Endothelial cell of umbilical vein (primary cell): ENCODE data around the gene CYP46A1. TPM values are rescaled to one million over a fixed set of nuclear protein-coding genes. Genes with fewer than 3 reads are reported as not detected.

Experiments
- BruUV-seq: library from RNA; stranded (reverse); fragments of 400-500 nt; replicated peaks from 2 replicates; lab custom pipeline; 2021; lab: Mats Ljungman, UMichigan
- CTCF ChIA-PET: fragments of 300-600, 350-600 bp; sonication (Branson Sonifier 250); formaldehyde crosslinking; loops from one replicate; lab custom pipeline; 2021; ENCODE audit warnings: antibody characterized with exemption, inconsistent platforms; lab: Charles Lee
- POLR2A ChIA-PET: fragments of 300-600, 350-600 bp; sonication (Branson Sonifier 250); formaldehyde crosslinking; loops from one replicate; lab custom pipeline; 2021; ENCODE audit warnings: antibody characterized with exemption, inconsistent platforms; lab: Charles Lee
- DNase-seq: peaks from one replicate; pipeline ENCODE4 v3.0.0-alpha.2; 2011; ENCODE audit warnings: low read depth, low spot score
- FAIRE-seq: peaks from 2 replicates; lab custom pipeline; 2011; peaks lifted over from hg19 to GRCh38; lab: Jason Lieb, UNC
- H2AFZ ChIP-seq: 2 replicates; pipeline ENCODE4 v1.6.0; 2012; ENCODE audit warnings: low read depth, low read length, control low read depth, inconsistent platforms
- H3K27ac ChIP-seq: 2 replicates; pipeline ENCODE4 v1.5.1; 2011; ENCODE audit warnings: low read depth, mild to moderate bottlenecking, control low read depth, low read length, moderate library complexity; ENCODE audit not compliant: insufficient read depth
- H3K27me3 ChIP-seq, 2 experiments: 2 replicates each; pipeline versions ENCODE4 v1.6.0 to v1.6.1; 2011; ENCODE audit warnings: low read length in 2 of 2, mixed read lengths in 1 of 2; ENCODE audit not compliant: control insufficient read depth in 2 of 2, insufficient read depth in 2 of 2
- H3K36me3 ChIP-seq, 2 experiments: 2 replicates in 1 of 2; 3 replicates in 1 of 2; pipeline ENCODE4 v1.5.1; 2011; ENCODE audit warnings: low read length in 2 of 2, mild to moderate bottlenecking in 1 of 2, moderate library complexity in 1 of 2; ENCODE audit not compliant: control insufficient read depth in 2 of 2, insufficient read depth in 2 of 2; ENCODE audit errors: extremely low read depth in 1 of 2
- H3K4me1 ChIP-seq: 3 replicates; pipeline ENCODE4 v1.5.1; 2011; ENCODE audit warnings: mild to moderate bottlenecking, low read length; ENCODE audit not compliant: control insufficient read depth, insufficient read depth; ENCODE audit errors: extremely low read depth
- H3K4me2 ChIP-seq: 2 replicates; pipeline ENCODE4 v1.6.1; 2011; ENCODE audit warnings: low read length, control low read depth, mixed read lengths; ENCODE audit not compliant: insufficient read depth
- H3K4me3 ChIP-seq, 3 experiments: fragments of 200-600 bp in 1 of 3; sonication (generic), shearing (Covaris generic) in 1 of 3; replicated peaks in 1 of 3; 2 replicates each; pipeline ENCODE4 v1.5.1; 2011 to 2016; ENCODE audit warnings: control low read depth in 3 of 3, low read length in 3 of 3, mild to moderate bottlenecking in 2 of 3, inconsistent platforms in 1 of 3, low read depth in 1 of 3, moderate library complexity in 1 of 3; ENCODE audit not compliant: insufficient read depth in 1 of 3
- H3K79me2 ChIP-seq: 2 replicates; pipeline ENCODE4 v1.6.0; 2012; ENCODE audit warnings: low read length, inconsistent platforms; ENCODE audit not compliant: control insufficient read depth, insufficient read depth
- H3K9ac ChIP-seq: replicated peaks from 2 replicates; pipeline ENCODE3; 2011; ENCODE audit warnings: low read length, control low read depth; ENCODE audit not compliant: insufficient read depth; ENCODE audit errors: extremely low read depth
- H3K9me1 ChIP-seq: replicated peaks from 3 replicates; pipeline ENCODE4 v1.6.0; 2011; ENCODE audit warnings: mild to moderate bottlenecking, low read length; ENCODE audit not compliant: control insufficient read depth, insufficient read depth; ENCODE audit errors: extremely low read depth
- H3K9me3 ChIP-seq: replicated peaks from 2 replicates; pipeline ENCODE4 v1.5.1; 2012; ENCODE audit warnings: low read length, inconsistent platforms; ENCODE audit not compliant: control insufficient read depth, insufficient read depth
- H4K20me1 ChIP-seq: replicated peaks from 2 replicates; pipeline ENCODE3; 2011; ENCODE audit warnings: mild to moderate bottlenecking, low read length; ENCODE audit not compliant: control insufficient read depth, insufficient read depth; ENCODE audit errors: extremely low read depth
- EZH2 ChIP-seq: IDR thresholded peaks from 2 replicates; pipeline ENCODE4 v1.6.1; 2012; ENCODE audit warnings: borderline replicate concordance, low read depth, mild to moderate bottlenecking, moderate library complexity, low read length, inconsistent platforms; ENCODE audit not compliant: severe bottlenecking
- FOS ChIP-seq: IDR thresholded peaks from 2 replicates; pipeline ENCODE4 v1.6.1; 2011; ENCODE audit warnings: mild to moderate bottlenecking, low read length, moderate library complexity, borderline replicate concordance; ENCODE audit not compliant: insufficient read depth
- GATA2 ChIP-seq: IDR thresholded peaks from 2 replicates; pipeline ENCODE4 v1.7.0; 2011; ENCODE audit warnings: low read depth, mild to moderate bottlenecking, moderate library complexity, mixed read lengths, low read length; ENCODE audit not compliant: insufficient read length, insufficient read depth
- JUN ChIP-seq: IDR thresholded peaks from 2 replicates; pipeline ENCODE4 v1.6.1; 2011; ENCODE audit warnings: borderline replicate concordance, low read depth; ENCODE audit not compliant: insufficient read length, insufficient read depth
- MYC ChIP-seq: IDR thresholded peaks from one replicate; pipeline ENCODE4 v1.6.1; 2011; ENCODE audit warnings: mild to moderate bottlenecking, low read depth, low read length
- POLR2A ChIP-seq: IDR thresholded peaks from 2 replicates; pipeline ENCODE4 v1.6.1; 2012; ENCODE audit warnings: low read depth, mild to moderate bottlenecking, control low read depth, low read length
- POLR2AphosphoS5 ChIP-seq: IDR thresholded peaks from 2 replicates; pipeline ENCODE4 v1.6.1; 2012; ENCODE audit warnings: low read depth, mild to moderate bottlenecking, control low read depth, low read length, moderate library complexity; ENCODE audit not compliant: insufficient read depth
- dilution Hi-C: fragments of 300-500 bp; cut with MboI; formaldehyde crosslinking; loops from one replicate; pipeline ENCODE4 v1.15.0; 2019; ENCODE audit warnings: low sequenced_read_pairs; ENCODE audit not compliant: extremely low pct_ligation_motif_present
- intact Hi-C: fragments of 100-400 bp; cut with micrococcal nuclease; formaldehyde crosslinking; loops from one replicate; pipeline ENCODE4 v1.10.0; 2022
- polyA plus RNA-seq, 4 experiments: library from polyadenylated mRNA; depleted of rRNA in 3 of 4; stranded (reverse) in 3 of 4; unstranded in 1 of 4; fragments of >200 nt; gene quantifications; 2 replicates each; pipeline versions ENCODE4 v1.2.1 to v1.2.3, GENCODE V29; 2011 to 2012; ENCODE audit warnings: missing spikeins in 1 of 4
- total RNA-seq: library from RNA; stranded (reverse); gene quantifications from 2 replicates; pipeline ENCODE4 v1.2.3, GENCODE V29; 2021
- TF ChIP-seq, protein P1 (sequence below), 2 donors: IDR thresholded peaks; 1 replicate in 1 of 2; 2 replicates in 1 of 2; pipeline ENCODE4 v1.5.1; 2011; ENCODE audit warnings: low read length in 2 of 2, mild to moderate bottlenecking in 2 of 2, moderate library complexity in 2 of 2, control low read depth in 1 of 2, inconsistent platforms in 1 of 2, low read depth in 1 of 2; ENCODE audit not compliant: insufficient read depth in 1 of 2; ENCODE audit errors: extremely low read depth in 1 of 2
- TF ChIP-seq, protein P2 (sequence below): IDR thresholded peaks from 2 replicates; pipeline ENCODE4 v1.6.1; 2011; ENCODE audit not compliant: insufficient read depth, insufficient read length

Gene CYP46A1
- total and polyA plus RNA-seq, 2 donors (not counting 3 experiments of a cell fraction or from before 2014, with no cell fraction given), result 0.03 to 0.24 TPM

DNA sequence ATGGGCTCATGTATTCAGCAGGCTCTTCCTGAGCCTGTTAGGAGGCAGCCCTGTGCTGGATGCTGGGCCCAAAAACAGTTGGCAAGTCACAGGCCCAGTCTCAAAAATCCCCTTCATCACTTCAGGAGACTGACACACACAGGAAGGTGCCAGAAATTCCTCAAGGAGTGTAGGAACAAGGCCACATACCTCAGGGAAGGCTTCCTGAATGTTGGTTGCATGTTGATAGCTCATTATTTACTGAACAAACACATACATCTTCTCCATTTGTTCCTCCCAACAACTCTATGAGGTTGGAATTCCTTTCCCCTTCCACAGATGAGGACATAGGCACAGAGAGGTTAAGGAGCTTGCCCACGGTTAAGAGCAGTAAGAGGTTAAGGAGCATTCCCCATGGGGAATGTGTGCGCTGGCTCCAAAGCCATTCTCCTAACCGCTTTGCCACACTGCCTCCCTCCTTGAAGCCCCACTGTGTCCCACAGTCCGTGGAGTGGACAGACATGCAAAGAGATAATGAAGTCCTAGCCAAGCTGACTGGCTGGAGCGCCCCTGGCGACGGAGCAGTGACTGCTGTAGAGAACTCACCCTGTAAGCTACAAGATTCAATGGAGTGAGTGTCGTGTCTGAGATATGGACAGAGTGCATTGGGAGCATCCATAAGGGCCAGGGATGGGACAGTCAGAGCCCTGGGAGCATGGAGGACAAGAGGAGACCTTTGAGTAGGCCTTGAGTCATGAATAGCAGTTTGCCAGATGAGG is 35.9 kb upstream of the CYP46A1 start:
- TF ChIP-seq FOS (no peak), EZH2 (no peak), MYC (no peak), POLR2AphosphoS5 (no peak)
- BruUV-seq, result no TSS peak
- H3K79me2 ChIP-seq, result no peaks in the 10 kb centered on the region
- H3K9me3 ChIP-seq, result no peaks in the 10 kb centered on the region
- DNase-seq, result no peak
- H3K27ac ChIP-seq, result no peak overlapping the region
- no peak for FAIRE-seq
- no peak overlapping the region for H3K9ac ChIP-seq
- H3K9me1 ChIP-seq, result no peaks in the 10 kb centered on the region
- POLR2A ChIA-PET, result no interaction called here
- H4K20me1 ChIP-seq, result no peaks in the 10 kb centered on the region
- H3K4me2 ChIP-seq, result no peak overlapping the region
- no peaks in the 10 kb centered on the region for H3K27me3 ChIP-seq
- no peak overlapping the region for H3K4me3 ChIP-seq
- intact Hi-C loops (no loop called here), dilution Hi-C loops (no loop called here)
- H3K36me3 ChIP-seq, result no peaks in the 10 kb centered on the region
- H2AFZ ChIP-seq, result no peak overlapping the region
- CTCF ChIA-PET, result interaction anchor here (1.9 kb wide), 1 partner anchor 9 kb away, joined by 3 read pairs; no protein-coding TSS in a partner anchor
- no peaks in the 10 kb centered on the region for H3K4me1 ChIP-seq

DNA sequence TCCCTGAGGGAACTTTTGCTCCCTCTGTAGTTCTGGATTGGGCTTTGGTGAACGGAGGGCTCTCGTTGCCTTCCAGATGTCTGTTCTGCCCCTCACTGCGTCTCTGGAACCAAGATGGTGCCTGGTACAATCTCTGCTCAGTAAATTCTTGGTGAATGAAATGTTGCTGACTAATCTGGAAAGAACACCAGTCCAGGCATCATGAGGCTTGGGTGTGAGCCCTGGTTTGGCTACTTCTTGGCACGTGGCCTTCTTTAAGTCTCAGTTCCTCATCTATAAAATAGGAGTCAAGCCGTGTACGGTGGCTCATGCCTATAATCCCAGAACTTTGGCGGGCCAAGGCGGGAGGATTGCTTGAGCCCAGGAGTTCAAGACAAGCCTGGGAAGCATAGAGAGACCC is 34.9 kb upstream of the CYP46A1 start:
- FAIRE-seq (no peak), DNase-seq (no peak)
- intact Hi-C loops, result no loop called here
- dilution Hi-C loops, result no loop called here
- Histone ChIP-seq H3K79me2 (no peaks in the 10 kb centered on the region), H3K9me3 (no peaks in the 10 kb centered on the region), H3K4me1 (no peaks in the 10 kb centered on the region), H3K27ac (no peak overlapping the region), H3K4me2 (no peak overlapping the region), H3K36me3 (no peaks in the 10 kb centered on the region), H3K4me3 (no peak overlapping the region), H2AFZ (no peak overlapping the region), H3K9me1 (no peaks in the 10 kb centered on the region), H4K20me1 (no peaks in the 10 kb centered on the region), H3K27me3 (no peaks in the 10 kb centered on the region), H3K9ac (no peak overlapping the region)
- CTCF ChIA-PET, result no interaction called here
- no TSS peak for BruUV-seq
- no peak for TF ChIP-seq POLR2AphosphoS5
- TF ChIP-seq EZH2, result no peak
- TF ChIP-seq GATA2, result no peak
- TF ChIP-seq JUN, result no peak
- TF ChIP-seq, protein P1, sequence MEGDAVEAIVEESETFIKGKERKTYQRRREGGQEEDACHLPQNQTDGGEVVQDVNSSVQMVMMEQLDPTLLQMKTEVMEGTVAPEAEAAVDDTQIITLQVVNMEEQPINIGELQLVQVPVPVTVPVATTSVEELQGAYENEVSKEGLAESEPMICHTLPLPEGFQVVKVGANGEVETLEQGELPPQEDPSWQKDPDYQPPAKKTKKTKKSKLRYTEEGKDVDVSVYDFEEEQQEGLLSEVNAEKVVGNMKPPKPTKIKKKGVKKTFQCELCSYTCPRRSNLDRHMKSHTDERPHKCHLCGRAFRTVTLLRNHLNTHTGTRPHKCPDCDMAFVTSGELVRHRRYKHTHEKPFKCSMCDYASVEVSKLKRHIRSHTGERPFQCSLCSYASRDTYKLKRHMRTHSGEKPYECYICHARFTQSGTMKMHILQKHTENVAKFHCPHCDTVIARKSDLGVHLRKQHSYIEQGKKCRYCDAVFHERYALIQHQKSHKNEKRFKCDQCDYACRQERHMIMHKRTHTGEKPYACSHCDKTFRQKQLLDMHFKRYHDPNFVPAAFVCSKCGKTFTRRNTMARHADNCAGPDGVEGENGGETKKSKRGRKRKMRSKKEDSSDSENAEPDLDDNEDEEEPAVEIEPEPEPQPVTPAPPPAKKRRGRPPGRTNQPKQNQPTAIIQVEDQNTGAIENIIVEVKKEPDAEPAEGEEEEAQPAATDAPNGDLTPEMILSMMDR (IDR thresholded peaks at IDR 0.05; ENCODE audit: extremely low read depth in 1 of 2, insufficient read depth in 1 of 2, low read depth in 1 of 2, low read length in 2 of 2), result no peak
- TF ChIP-seq MYC, result no peak
- TF ChIP-seq POLR2A, result no peak
- TF ChIP-seq, protein P2, sequence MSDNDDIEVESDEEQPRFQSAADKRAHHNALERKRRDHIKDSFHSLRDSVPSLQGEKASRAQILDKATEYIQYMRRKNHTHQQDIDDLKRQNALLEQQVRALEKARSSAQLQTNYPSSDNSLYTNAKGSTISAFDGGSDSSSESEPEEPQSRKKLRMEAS, result no peak
- TF ChIP-seq FOS, result no peak
- POLR2A ChIA-PET, result no interaction called here
